Measurements from ENCODE around the gene MRPL37. TPM values are rescaled to one million over a fixed set of nuclear protein-coding genes. Genes with fewer than 3 reads are reported as not detected.

The MRPL37 gene
- total RNA-seq, 4 donors from 2014 or later, result 55.7 to 76.4 (median 68.3) TPM

DNA sequence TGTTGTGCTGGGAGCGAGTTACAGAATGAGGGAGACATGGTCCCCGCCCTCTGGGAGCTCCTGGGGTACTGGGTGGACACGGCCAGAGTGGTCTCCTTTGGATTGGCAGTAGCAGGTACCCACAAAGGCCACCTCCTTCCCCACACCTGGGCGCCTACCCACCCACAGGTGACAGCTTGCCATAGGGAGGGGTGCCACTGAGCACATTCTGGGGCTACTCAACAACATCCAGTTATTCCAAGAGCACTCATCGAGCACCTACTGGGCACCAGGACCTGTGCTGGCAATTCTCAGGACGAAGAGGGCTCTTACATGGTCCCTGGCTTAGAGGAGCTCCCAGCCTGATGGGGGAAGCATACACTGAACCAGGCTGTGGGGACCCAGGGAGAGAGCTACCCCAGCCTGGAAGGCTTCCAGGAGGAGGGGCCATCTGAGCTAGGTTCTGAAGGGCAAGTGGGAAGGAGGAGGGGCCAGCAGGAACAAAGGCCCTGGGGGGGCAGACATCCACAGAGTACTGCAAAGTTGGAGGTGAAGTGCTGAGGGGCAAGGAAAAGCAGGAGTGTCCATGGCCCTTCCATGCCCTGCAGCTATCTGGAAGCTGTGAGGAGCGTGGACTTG, 22.0 kb downstream of the MRPL37 start:
- H3K4me3 ChIP-seq (ENCODE audit: low read depth, poor library complexity, severe bottlenecking), result no peak overlapping the region
- 84 to 85% methylated on average over 6 to 7 of the region's 7 CpGs for WGBS, 2 donors
- TF ChIP-seq POLR2A (IDR thresholded peaks at IDR 0.05) (no peak), CTCF (IDR thresholded peaks at IDR 0.05) (no peak)
- peak in 1 of 2 donors; percentile 78 for DNase-seq (ENCODE audit: low spot score in 2 of 2)
- intact Hi-C loops (cut with DNase I; ENCODE audit: low total_unique reads), result no loop called here

- H3K4me3 ChIP-seq (ENCODE audit: low read depth, poor library complexity, severe bottlenecking), result no peak overlapping the region
- no peak for DNase-seq (ENCODE audit: low spot score in 2 of 2)
- no peak for TF ChIP-seq CTCF (IDR thresholded peaks at IDR 0.05)
- no peak for TF ChIP-seq POLR2A (IDR thresholded peaks at IDR 0.05)
- WGBS, 2 donors, result 63 to 78% methylated on average over 6 of the region's 6 CpGs
- intact Hi-C loops (cut with DNase I; ENCODE audit: low total_unique reads), result no loop called here
Observed at GRCh38 chr1:54222711-54223110, 22.7 kb downstream of the MRPL37 start.

- WGBS, 2 donors, result 85 to 86% methylated on average over 11 to 16 of the region's 16 CpGs
- no peak overlapping the region for H3K4me3 ChIP-seq (ENCODE audit: low read depth, poor library complexity, severe bottlenecking)
- TF ChIP-seq CTCF (IDR thresholded peaks at IDR 0.05), result no peak
- intact Hi-C loops (cut with DNase I; ENCODE audit: low total_unique reads), result no loop called here
- DNase-seq (ENCODE audit: low spot score in 2 of 2), result no peak
Observed at GRCh38 chr1:54223441-54224202, 23.7 kb downstream of the MRPL37 start.

GRCh38 chr1:54224233-54224632, 24.3 kb downstream of the MRPL37 start:
- WGBS, 2 donors, result 62 to 75% methylated on average over 6 of the region's 6 CpGs
- TF ChIP-seq CTCF (IDR thresholded peaks at IDR 0.05) (no peak), POLR2A (IDR thresholded peaks at IDR 0.05) (no peak)
- H3K4me3 ChIP-seq (ENCODE audit: low read depth, poor library complexity, severe bottlenecking), result no peak overlapping the region
- no peak for DNase-seq (ENCODE audit: low spot score in 2 of 2)
- intact Hi-C loops (cut with DNase I; ENCODE audit: low total_unique reads), result no loop called here

DNA sequence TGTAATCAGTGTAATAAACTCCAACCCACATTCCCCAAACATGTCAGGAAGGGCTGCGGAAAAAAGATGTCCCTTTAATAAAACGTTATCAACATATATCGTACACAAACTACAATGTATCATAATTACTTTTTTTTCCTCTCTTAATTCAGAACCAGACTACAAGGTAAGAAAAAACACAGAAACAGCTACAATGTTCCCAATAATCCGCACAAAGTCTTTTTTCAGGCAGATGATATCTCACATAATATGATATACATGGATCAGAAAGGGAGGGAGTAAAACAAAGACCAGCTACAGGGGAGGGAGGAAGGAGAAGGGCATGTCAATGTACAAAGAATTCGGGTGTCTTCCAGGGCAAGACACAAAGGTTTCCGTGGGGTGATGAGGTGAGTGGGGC, 25.4 kb downstream of the MRPL37 start:
- TF ChIP-seq CTCF (IDR thresholded peaks at IDR 0.05), result no peak
- no peak overlapping the region for H3K4me3 ChIP-seq (ENCODE audit: low read depth, poor library complexity, severe bottlenecking)
- 79 to 85% methylated on average over 6 of the region's 6 CpGs for WGBS, 2 donors
- intact Hi-C loops (cut with DNase I; ENCODE audit: low total_unique reads), result no loop called here
- DNase-seq (ENCODE audit: low spot score in 2 of 2), result no peak
